GM04504 (cell line): ENCODE data around the gene HNRNPUL1.

Source experiments
- DNase-seq: peaks from one replicate; pipeline ENCODE4 v3.0.0-alpha.2; 2012; ENCODE audit warnings: low read depth

HNRNPUL1 gene

GRCh38 chr19:41234512-41235168, 29.5 kb upstream of the HNRNPUL1 start:
- DNase-seq, result no peak

GRCh38 chr19:41235480-41235879, 28.7 kb upstream of the HNRNPUL1 start:
- no peak for DNase-seq

GRCh38 chr19:41238244-41238643, 25.9 kb upstream of the HNRNPUL1 start:
- no peak for DNase-seq

GRCh38 chr19:41239363-41239762, 24.8 kb upstream of the HNRNPUL1 start:
- no peak for DNase-seq

- no peak for DNase-seq
These were observed 24.1 kb upstream of the HNRNPUL1 start for GRCh38 chr19:41239961-41240574.

- no peak for DNase-seq
These were observed 22.3 kb upstream of the HNRNPUL1 start for GRCh38 chr19:41241859-41242258.

GRCh38 chr19:41244117-41244516, 20.1 kb upstream of the HNRNPUL1 start:
- no peak for DNase-seq

GRCh38 chr19:41245843-41246242, 18.3 kb upstream of the HNRNPUL1 start:
- no peak for DNase-seq

GRCh38 chr19:41248895-41249294, 15.3 kb upstream of the HNRNPUL1 start:
- DNase-seq, result no peak

GRCh38 chr19:41249707-41250423, 14.3 kb upstream of the HNRNPUL1 start:
- no peak for DNase-seq

GRCh38 chr19:41253660-41254059, 10.5 kb upstream of the HNRNPUL1 start:
- DNase-seq, result no peak

GRCh38 chr19:41255171-41255570, 9.0 kb upstream of the HNRNPUL1 start:
- DNase-seq, result no peak

- no peak for DNase-seq
These were observed 2.5 kb upstream of the HNRNPUL1 start for GRCh38 chr19:41261474-41262190.

- peak; percentile 66 for DNase-seq
These were observed 926 bp upstream of the HNRNPUL1 start for GRCh38 chr19:41263042-41263849.

GRCh38 chr19:41264581-41265394, 616 bp downstream of the HNRNPUL1 start:
- DNase-seq, result no peak

GRCh38 chr19:41265395-41266153, 1.4 kb downstream of the HNRNPUL1 start:
- no peak for DNase-seq

- no peak for DNase-seq
These were observed 4.9 kb downstream of the HNRNPUL1 start for GRCh38 chr19:41269055-41269454.

GRCh38 chr19:41269571-41269970, 5.4 kb downstream of the HNRNPUL1 start:
- DNase-seq, result no peak

- DNase-seq, result no peak
These were observed 8.9 kb downstream of the HNRNPUL1 start for GRCh38 chr19:41273076-41273475.

- DNase-seq, result no peak
These were observed 10.6 kb downstream of the HNRNPUL1 start for GRCh38 chr19:41274802-41275201.
